Progenitor cell of endocrine pancreas (in vitro differentiated cells): Measurements from ENCODE around the gene NWD2. TPM values are rescaled to one million over a fixed set of nuclear protein-coding genes. Genes with fewer than 3 reads are reported as not detected.

Experiments used
- DNase-seq: peaks from one replicate; pipeline ENCODE4 v3.0.0; 2021; ENCODE audit warnings: low spot score; ENCODE audit not compliant: unreplicated experiment
- H3K27ac Mint-ChIP-seq: 2 replicates; pipeline ENCODE4 v1.8.0; 2021; ENCODE audit warnings: mild to moderate bottlenecking, moderate library complexity, mixed read lengths
- H3K27me3 Mint-ChIP-seq: 2 replicates; pipeline ENCODE4 v1.8.0; 2021; ENCODE audit warnings: mixed read lengths
- H3K36me3 Mint-ChIP-seq: 2 replicates; pipeline ENCODE4 v1.8.0; 2022; ENCODE audit warnings: mixed read lengths; ENCODE audit not compliant: insufficient read depth
- H3K4me1 Mint-ChIP-seq: 2 replicates; pipeline ENCODE4 v1.8.0; 2021; ENCODE audit warnings: low read depth, mixed read lengths
- H3K4me3 Mint-ChIP-seq: 2 replicates; pipeline ENCODE4 v1.8.0; 2021; ENCODE audit warnings: low read depth, mild to moderate bottlenecking, moderate library complexity, mixed read lengths
- H3K9me3 Mint-ChIP-seq: 2 replicates; pipeline ENCODE4 v1.8.0; 2021; ENCODE audit warnings: low read depth, mixed read lengths
- total RNA-seq: library from RNA; stranded (reverse); gene quantifications from 2 replicates; pipeline ENCODE4 v1.2.1, GENCODE V29; 2021
- TF ChIP-seq, protein P1 (sequence below): fragments of 200-600 bp; sonication (generic); IDR thresholded peaks from one replicate; pipeline ENCODE4 v1.5.0; 2021; ENCODE audit warnings: antibody characterized with exemption, mild to moderate bottlenecking; ENCODE audit not compliant: unreplicated experiment

Gene NWD2
- total RNA-seq, 1 donor from 2014 or later: 0.05 TPM

GRCh38 chr4:37365888-37366287, 121.3 kb downstream of the NWD2 start:
- DNase-seq: no peak
- H3K9me3 Mint-ChIP-seq: no peaks in the 10 kb centered on the region
- TF ChIP-seq, protein P1, sequence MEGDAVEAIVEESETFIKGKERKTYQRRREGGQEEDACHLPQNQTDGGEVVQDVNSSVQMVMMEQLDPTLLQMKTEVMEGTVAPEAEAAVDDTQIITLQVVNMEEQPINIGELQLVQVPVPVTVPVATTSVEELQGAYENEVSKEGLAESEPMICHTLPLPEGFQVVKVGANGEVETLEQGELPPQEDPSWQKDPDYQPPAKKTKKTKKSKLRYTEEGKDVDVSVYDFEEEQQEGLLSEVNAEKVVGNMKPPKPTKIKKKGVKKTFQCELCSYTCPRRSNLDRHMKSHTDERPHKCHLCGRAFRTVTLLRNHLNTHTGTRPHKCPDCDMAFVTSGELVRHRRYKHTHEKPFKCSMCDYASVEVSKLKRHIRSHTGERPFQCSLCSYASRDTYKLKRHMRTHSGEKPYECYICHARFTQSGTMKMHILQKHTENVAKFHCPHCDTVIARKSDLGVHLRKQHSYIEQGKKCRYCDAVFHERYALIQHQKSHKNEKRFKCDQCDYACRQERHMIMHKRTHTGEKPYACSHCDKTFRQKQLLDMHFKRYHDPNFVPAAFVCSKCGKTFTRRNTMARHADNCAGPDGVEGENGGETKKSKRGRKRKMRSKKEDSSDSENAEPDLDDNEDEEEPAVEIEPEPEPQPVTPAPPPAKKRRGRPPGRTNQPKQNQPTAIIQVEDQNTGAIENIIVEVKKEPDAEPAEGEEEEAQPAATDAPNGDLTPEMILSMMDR: no peak
- H3K4me3 Mint-ChIP-seq: no peak overlapping the region
- no peaks in the 10 kb centered on the region for H3K36me3 Mint-ChIP-seq
- H3K4me1 Mint-ChIP-seq: no peaks in the 10 kb centered on the region
- H3K27me3 Mint-ChIP-seq: no peaks in the 10 kb centered on the region
- no peak overlapping the region for H3K27ac Mint-ChIP-seq

DNA sequence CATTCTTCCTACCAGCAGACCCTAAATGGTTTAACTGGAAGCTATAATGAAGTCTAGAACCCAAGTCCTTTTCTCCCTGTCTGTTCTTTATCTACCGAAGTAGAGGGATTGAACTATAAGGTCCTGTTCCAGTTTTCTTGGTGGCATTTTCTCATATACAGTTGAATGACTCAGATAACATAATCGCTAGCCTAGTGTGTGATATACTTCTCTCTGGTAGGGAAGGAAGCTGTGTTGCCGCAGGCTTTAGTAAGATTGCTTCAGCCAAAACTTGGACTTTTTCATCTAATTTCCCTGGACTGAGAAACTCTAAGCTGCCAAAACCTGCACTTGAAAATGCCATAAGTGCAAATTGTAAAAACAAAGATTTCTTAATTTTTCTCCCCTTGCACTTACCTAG, 123.4 kb downstream of the NWD2 start:
- H3K36me3 Mint-ChIP-seq: no peaks in the 10 kb centered on the region
- TF ChIP-seq, protein P1: no peak

GRCh38 chr4:37370052-37370451, 125.5 kb downstream of the NWD2 start:
- TF ChIP-seq, protein P1: no peak
- no peak overlapping the region for H3K27ac Mint-ChIP-seq
- no peak overlapping the region for H3K4me3 Mint-ChIP-seq
- no peaks in the 10 kb centered on the region for H3K9me3 Mint-ChIP-seq
- no peak for DNase-seq
- H3K36me3 Mint-ChIP-seq: no peaks in the 10 kb centered on the region
- H3K4me1 Mint-ChIP-seq: no peaks in the 10 kb centered on the region
- H3K27me3 Mint-ChIP-seq: no peaks in the 10 kb centered on the region

More for the DNA sequence above, 123.4 kb downstream of the NWD2 start:
- Mint-ChIP-seq H3K27me3 (no peaks in the 10 kb centered on the region), H3K4me3 (no peak overlapping the region), H3K27ac (no peak overlapping the region), H3K4me1 (no peaks in the 10 kb centered on the region), H3K9me3 (no peaks in the 10 kb centered on the region)
- no peak for DNase-seq

- H3K9me3 Mint-ChIP-seq: no peaks in the 10 kb centered on the region
- no peaks in the 10 kb centered on the region for H3K36me3 Mint-ChIP-seq
- H3K4me3 Mint-ChIP-seq: no peak overlapping the region
- H3K27ac Mint-ChIP-seq: no peak overlapping the region
- peaks cover 1% of the 10 kb centered on the region for H3K4me1 Mint-ChIP-seq
- no peaks in the 10 kb centered on the region for H3K27me3 Mint-ChIP-seq
- TF ChIP-seq, protein P1: no peak
- no peak for DNase-seq
Observed at GRCh38 chr4:37381040-37381668, 136.6 kb downstream of the NWD2 start.

DNA sequence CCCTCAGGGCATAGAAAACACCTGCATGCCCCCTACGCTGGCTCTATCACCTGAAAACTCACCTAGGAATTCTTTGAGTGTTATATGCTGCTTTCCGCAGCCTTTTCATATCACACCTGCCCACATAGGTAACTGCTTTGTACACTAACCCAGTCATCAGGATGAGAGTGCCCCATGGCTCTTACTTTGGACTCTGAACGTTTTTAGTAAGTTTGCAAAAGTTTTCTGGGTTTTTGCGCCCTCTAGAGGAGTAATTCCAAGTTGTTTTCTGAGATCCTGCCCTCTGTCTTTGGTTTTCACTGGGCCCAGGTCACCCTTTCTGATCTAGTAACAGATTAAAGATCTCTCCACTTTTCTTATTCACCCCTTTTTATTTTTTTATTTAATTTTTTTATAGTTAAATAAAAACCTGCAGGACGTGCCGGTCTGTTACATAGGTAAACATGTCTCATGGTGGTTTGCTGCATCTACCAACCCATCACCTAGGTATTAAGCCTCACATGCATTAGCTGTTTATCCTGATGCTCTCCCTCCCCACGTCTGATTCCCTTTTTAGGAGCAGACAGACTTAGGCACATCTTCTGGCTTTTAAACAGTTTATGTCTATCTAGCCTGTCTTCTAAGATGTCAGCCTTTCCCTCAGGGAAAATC, 139.2 kb downstream of the NWD2 start:
- no peak overlapping the region for H3K4me3 Mint-ChIP-seq
- TF ChIP-seq, protein P1: peak; percentile 86
- H3K9me3 Mint-ChIP-seq: no peaks in the 10 kb centered on the region
- H3K4me1 Mint-ChIP-seq: peaks cover 1% of the 10 kb centered on the region
- H3K27me3 Mint-ChIP-seq: no peaks in the 10 kb centered on the region
- H3K27ac Mint-ChIP-seq: no peak overlapping the region
- H3K36me3 Mint-ChIP-seq: no peaks in the 10 kb centered on the region
- no peak for DNase-seq
